Upper lobe of left lung (tissue), 6 donors: ENCODE data around the gene TENM3. TPM values are rescaled to one million over a fixed set of nuclear protein-coding genes. Genes with fewer than 3 reads are reported as not detected.

Source experiments
- ATAC-seq, 2 donors: fragments of 200-7000 bp; cut with Tn5 transposase; one replicate each; pipeline ENCODE4 v1.9.1; 2022; ENCODE audit warnings: mild to moderate bottlenecking in 2 of 2, moderate library complexity in 2 of 2; ENCODE audit not compliant: low FRiP score in 2 of 2
- DNase-seq, 2 donors: peaks; one replicate each; pipeline ENCODE4 v3.0.0-alpha.2; 2019 to 2020
- H3K27ac ChIP-seq, 4 donors: fragments of 200-600 bp; sonication (generic); one replicate each; pipeline ENCODE4 v1.5.1; 2016 to 2019
- H3K27me3 ChIP-seq, 4 donors: fragments of 200-600 bp; sonication (generic); one replicate each; pipeline ENCODE4 v1.5.1; 2017 to 2019
- H3K36me3 ChIP-seq, 4 donors: fragments of 200-600 bp; sonication (generic); one replicate each; pipeline ENCODE4 v1.5.1; 2016 to 2019
- H3K4me1 ChIP-seq, 4 donors: fragments of 200-600 bp; sonication (generic); one replicate each; pipeline ENCODE4 v1.5.1; 2018 to 2019
- H3K4me3 ChIP-seq, 4 donors: fragments of 200-600 bp; sonication (generic); one replicate each; pipeline ENCODE4 v1.5.1; 2017 to 2019; ENCODE audit warnings: mild to moderate bottlenecking in 2 of 4, moderate library complexity in 1 of 4
- H3K9me3 ChIP-seq, 4 donors: fragments of 200-600 bp; sonication (generic); one replicate each; pipeline ENCODE4 v1.5.1; 2018 to 2019
- CTCF ChIP-seq, 6 experiments: fragments of 450-650 bp in 4 of 6; fragments of 200-600 bp in 2 of 6; sonication (generic) in 2 of 6; IDR thresholded peaks; one replicate each; pipeline ENCODE4 v1.5.1; 2016 to 2019; ENCODE audit warnings: antibody characterized with exemption in 6 of 6
- EP300 ChIP-seq, 4 donors: sonication (generic); formaldehyde crosslinking; IDR thresholded peaks; one replicate each; pipeline ENCODE4 v1.5.1; 2017; ENCODE audit warnings: antibody characterized with exemption in 4 of 4, control low read depth in 2 of 4
- POLR2A ChIP-seq, 4 donors: fragments of 450-650 bp; IDR thresholded peaks; one replicate each; pipeline ENCODE4 v1.5.1; 2016 to 2017; ENCODE audit warnings: antibody characterized with exemption in 4 of 4, mild to moderate bottlenecking in 2 of 4
- POLR2AphosphoS5 ChIP-seq, 2 donors: sonication (generic); formaldehyde crosslinking; IDR thresholded peaks; one replicate each; pipeline ENCODE4 v1.5.1; 2017; ENCODE audit warnings: antibody characterized with exemption in 2 of 2
- WGBS, 2 donors: methylation state at CpG; one replicate each; pipeline ENCODE4 v1.1.5; 2017 to 2018; 5-methylcytosine and 5-hydroxymethylcytosine counted together
- total RNA-seq, 6 donors: library from RNA; depleted of rRNA in 4 of 6; stranded (reverse); fragments of >200 nt in 4 of 6; gene quantifications; one replicate each; pipeline versions ENCODE4 v1.1.0 to v1.2.1, GENCODE V29; 2016 to 2021
- donor health status: DM: no; HTN: no; CAD: no; lungs with moderate emphysema.
- donor health status: DM: no; HTN: yes; CAD: no; lungs with severe emphysema.

TENM3 gene
- total RNA-seq, 6 donors from 2014 or later, result 0.33 to 7.1 (median 1.1) TPM

- 76 to 92% methylated on average over 1 of the region's 1 CpG for whole genome bisulfite sequencing, 2 donors
- Histone ChIP-seq H3K4me1 (no peaks in the 10 kb centered on the region), H3K27me3 (no peaks in the 10 kb centered on the region), H3K36me3 (no peaks in the 10 kb centered on the region), H3K9me3 (peaks cover 0 to 7% (median 2%) of the 10 kb centered on the region in 4 donors), H3K4me3 (no peak overlapping the region), H3K27ac (no peak overlapping the region)
- TF ChIP-seq CTCF (IDR thresholded peaks at IDR 0.05), result no peak
- TF ChIP-seq POLR2AphosphoS5 (IDR thresholded peaks at IDR 0.05), result no peak
- TF ChIP-seq POLR2A (IDR thresholded peaks at IDR 0.05), result no peak
- no peak for TF ChIP-seq EP300 (IDR thresholded peaks at IDR 0.05)
- DNase-seq, result no peak
- ATAC-seq, result no peak
Observed at GRCh38 chr4:182645511-182645910, 402.3 kb downstream of the TENM3 start.

- TF ChIP-seq EP300 (IDR thresholded peaks at IDR 0.05) (no peak), POLR2A (IDR thresholded peaks at IDR 0.05) (no peak), POLR2AphosphoS5 (IDR thresholded peaks at IDR 0.05) (no peak), CTCF (IDR thresholded peaks at IDR 0.05) (no peak)
- no peaks in the 10 kb centered on the region for H3K27me3 ChIP-seq
- no peak for DNase-seq
- no peaks in the 10 kb centered on the region for H3K4me1 ChIP-seq
- peaks cover 0 to 7% (median 2%) of the 10 kb centered on the region in 4 donors for H3K9me3 ChIP-seq
- no peak overlapping the region for H3K4me3 ChIP-seq
- ATAC-seq, result no peak
- 59 to 70% methylated on average over 4 of the region's 4 CpGs for WGBS, 2 donors
- H3K36me3 ChIP-seq, result no peaks in the 10 kb centered on the region
- H3K27ac ChIP-seq, result no peak overlapping the region
Observed at GRCh38 chr4:182647646-182648300, 404.6 kb downstream of the TENM3 start.

- ATAC-seq, result no peak
- TF ChIP-seq CTCF (IDR thresholded peaks at IDR 0.05) (no peak), POLR2A (IDR thresholded peaks at IDR 0.05) (no peak), EP300 (IDR thresholded peaks at IDR 0.05) (no peak), POLR2AphosphoS5 (IDR thresholded peaks at IDR 0.05) (no peak)
- H3K4me3 ChIP-seq, result no peak overlapping the region
- H3K27me3 ChIP-seq, result no peaks in the 10 kb centered on the region
- no peak for DNase-seq
- H3K9me3 ChIP-seq, result peaks cover 0 to 7% (median 2%) of the 10 kb centered on the region in 4 donors
- no peak overlapping the region for H3K27ac ChIP-seq
- H3K36me3 ChIP-seq, result no peaks in the 10 kb centered on the region
- no peaks in the 10 kb centered on the region for H3K4me1 ChIP-seq
Observed at GRCh38 chr4:182648766-182649165, 405.6 kb downstream of the TENM3 start.

- Histone ChIP-seq H3K9me3 (peaks cover 0 to 7% (median 2%) of the 10 kb centered on the region in 4 donors), H3K36me3 (no peaks in the 10 kb centered on the region), H3K4me1 (no peaks in the 10 kb centered on the region), H3K4me3 (no peak overlapping the region), H3K27me3 (no peaks in the 10 kb centered on the region), H3K27ac (no peak overlapping the region)
- ATAC-seq, result no peak
- TF ChIP-seq CTCF (IDR thresholded peaks at IDR 0.05) (no peak), EP300 (IDR thresholded peaks at IDR 0.05) (no peak), POLR2AphosphoS5 (IDR thresholded peaks at IDR 0.05) (no peak)
- DNase-seq, result no peak
- 75 to 85% methylated on average over 5 to 8 of the region's 8 CpGs for WGBS, 2 donors
Observed at GRCh38 chr4:182649698-182650477, 406.7 kb downstream of the TENM3 start.
